Lung (tissue), 12 donors: Measurements from ENCODE around the gene EFCAB11. TPM values are rescaled to one million over a fixed set of nuclear protein-coding genes. Genes with fewer than 3 reads are reported as not detected.

Experiments used
- ATAC-seq: fragments of 200-7000 bp; cut with Tn5 transposase; one replicate; pipeline ENCODE4 v1.9.1; 2020; ENCODE audit warnings: moderate number of reproducible peaks; ENCODE audit not compliant: insufficient read depth, low FRiP score
- DNase-seq, 3 donors: peaks; one replicate each; pipeline ENCODE4 v3.0.0-alpha.2; 2013 to 2017
- H3K27ac ChIP-seq, 2 donors: one replicate each; pipeline ENCODE4 v1.5.1; 2013; ENCODE audit warnings: mild to moderate bottlenecking in 2 of 2, moderate library complexity in 2 of 2, control low read depth in 1 of 2, inconsistent platforms in 1 of 2, low read depth in 1 of 2, low read length in 1 of 2
- H3K27me3 ChIP-seq, 3 donors: one replicate each; pipeline ENCODE4 v1.5.1; 2013; ENCODE audit warnings: low read length in 2 of 3; ENCODE audit not compliant: control insufficient read depth in 3 of 3, insufficient read depth in 3 of 3
- H3K36me3 ChIP-seq, 4 donors: one replicate each; pipeline ENCODE4 v1.5.1; 2013; ENCODE audit warnings: low read length in 4 of 4, mild to moderate bottlenecking in 1 of 4, moderate library complexity in 1 of 4; ENCODE audit not compliant: control insufficient read depth in 4 of 4, insufficient read depth in 4 of 4
- H3K4me1 ChIP-seq, 5 donors: one replicate each; pipeline ENCODE4 v1.5.1; 2013; ENCODE audit warnings: low read length in 5 of 5, mild to moderate bottlenecking in 2 of 5, moderate library complexity in 1 of 5; ENCODE audit not compliant: control insufficient read depth in 5 of 5, insufficient read depth in 5 of 5
- H3K4me3 ChIP-seq: one replicate; pipeline ENCODE4 v1.5.1; 2013; ENCODE audit warnings: mild to moderate bottlenecking, control low read depth, moderate library complexity
- H3K9ac ChIP-seq, 2 donors: one replicate each; pipeline ENCODE4 v1.5.1; 2013; ENCODE audit warnings: low read length in 2 of 2, control low read depth in 1 of 2; ENCODE audit not compliant: insufficient read depth in 1 of 2
- H3K9me3 ChIP-seq, 4 donors: one replicate each; pipeline ENCODE4 v1.5.1; 2013; ENCODE audit warnings: low read length in 3 of 4, mild to moderate bottlenecking in 1 of 4, moderate library complexity in 1 of 4; ENCODE audit not compliant: control insufficient read depth in 4 of 4, insufficient read depth in 3 of 4
- WGBS, 2 donors: extraction: QIAGEN DNeasy Blood & Tissue Kit; methylation state at CpG; one replicate each; pipeline ENCODE4 v1.1.7; 2013; 5-methylcytosine and 5-hydroxymethylcytosine counted together
- polyA plus RNA-seq, 2 donors: library from polyadenylated mRNA; stranded (reverse); fragments of 200-250 nt; gene quantifications; one replicate each; pipeline ENCODE4 v1.2.1, GENCODE V29; 2013
- total RNA-seq, 2 donors: library from RNA; depleted of rRNA in 1 of 2; stranded (reverse); fragments of >200 nt in 1 of 2; gene quantifications; one replicate each; pipeline ENCODE4 v1.2.1, GENCODE V29; 2014 to 2021
- TF ChIP-seq, protein P1 (sequence below): IDR thresholded peaks from 2 replicates; pipeline ENCODE4 v1.5.1; 2012; ENCODE audit warnings: mild to moderate bottlenecking; ENCODE audit errors: control extremely low read depth, extremely low read depth
- donor health status: control.
- donor health status: control.
- donor health status: Bipolar disorder and iron deficiency.
- donor health status: healthy.
- donor health status: DM: yes; HTN: yes; CAD: no.

EFCAB11 gene
- total and polyA plus RNA-seq, 4 donors, result 2.9 to 13.0 (median 6.1) TPM

DNA sequence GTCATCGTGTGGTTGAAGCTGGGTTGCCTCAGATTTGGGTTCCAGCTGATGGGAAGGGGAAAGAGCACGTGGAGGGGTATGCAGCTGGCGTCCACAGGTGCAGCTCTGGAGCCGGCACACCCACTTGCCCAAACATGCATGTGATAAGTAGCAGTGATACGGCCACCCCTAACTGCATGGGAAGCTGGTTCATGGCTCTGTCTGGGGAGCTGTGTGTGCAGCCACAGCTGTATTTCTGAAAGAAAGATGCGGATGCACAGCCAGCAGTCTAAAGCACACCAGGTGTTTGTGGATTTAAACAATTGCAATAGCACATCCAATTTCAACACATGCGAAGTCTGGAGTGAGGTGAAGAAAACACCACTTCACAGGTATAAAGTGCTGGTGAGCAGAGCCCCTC is 181.4 kb downstream of the EFCAB11 start:
- Histone ChIP-seq H3K4me1 (peaks cover 0 to 9% (median 0%) of the 10 kb centered on the region in 5 donors), H3K27me3 (no peaks in the 10 kb centered on the region), H3K27ac (no peak overlapping the region), H3K4me3 (no peak overlapping the region), H3K9ac (no peak overlapping the region), H3K9me3 (no peaks in the 10 kb centered on the region), H3K36me3 (no peaks in the 10 kb centered on the region)
- TF ChIP-seq, protein P1, sequence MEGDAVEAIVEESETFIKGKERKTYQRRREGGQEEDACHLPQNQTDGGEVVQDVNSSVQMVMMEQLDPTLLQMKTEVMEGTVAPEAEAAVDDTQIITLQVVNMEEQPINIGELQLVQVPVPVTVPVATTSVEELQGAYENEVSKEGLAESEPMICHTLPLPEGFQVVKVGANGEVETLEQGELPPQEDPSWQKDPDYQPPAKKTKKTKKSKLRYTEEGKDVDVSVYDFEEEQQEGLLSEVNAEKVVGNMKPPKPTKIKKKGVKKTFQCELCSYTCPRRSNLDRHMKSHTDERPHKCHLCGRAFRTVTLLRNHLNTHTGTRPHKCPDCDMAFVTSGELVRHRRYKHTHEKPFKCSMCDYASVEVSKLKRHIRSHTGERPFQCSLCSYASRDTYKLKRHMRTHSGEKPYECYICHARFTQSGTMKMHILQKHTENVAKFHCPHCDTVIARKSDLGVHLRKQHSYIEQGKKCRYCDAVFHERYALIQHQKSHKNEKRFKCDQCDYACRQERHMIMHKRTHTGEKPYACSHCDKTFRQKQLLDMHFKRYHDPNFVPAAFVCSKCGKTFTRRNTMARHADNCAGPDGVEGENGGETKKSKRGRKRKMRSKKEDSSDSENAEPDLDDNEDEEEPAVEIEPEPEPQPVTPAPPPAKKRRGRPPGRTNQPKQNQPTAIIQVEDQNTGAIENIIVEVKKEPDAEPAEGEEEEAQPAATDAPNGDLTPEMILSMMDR, result no peak
- WGBS, 2 donors, result 69 to 77% methylated on average over 7 of the region's 7 CpGs
- ATAC-seq, result no peak
- DNase-seq, result no peak

DNA sequence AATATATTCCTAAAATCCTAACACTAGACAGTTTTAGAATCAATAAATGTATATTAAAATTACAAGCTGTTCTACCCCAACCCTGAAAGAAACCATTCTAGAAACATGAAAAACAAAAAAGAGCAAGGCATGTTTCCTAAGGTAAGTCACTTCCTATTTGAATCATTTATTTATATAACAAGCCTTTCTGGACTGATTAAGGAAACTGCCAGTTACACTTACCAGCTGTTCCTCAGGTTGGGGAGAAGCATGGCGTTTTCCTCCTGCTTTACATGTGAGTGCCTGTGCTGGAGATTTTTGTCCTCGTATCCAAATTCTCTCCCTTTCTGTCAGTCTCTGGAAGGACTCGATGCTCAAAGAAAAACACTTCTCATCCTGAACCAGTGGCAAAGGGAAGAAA is 183.3 kb downstream of the EFCAB11 start:
- H3K4me3 ChIP-seq, result no peak overlapping the region
- WGBS, 2 donors, result 34 to 38% methylated on average over 3 of the region's 3 CpGs
- no peaks in the 10 kb centered on the region for H3K27me3 ChIP-seq
- no peak overlapping the region for H3K27ac ChIP-seq
- no peaks in the 10 kb centered on the region for H3K9me3 ChIP-seq
- TF ChIP-seq, protein P1, result no peak
- no peaks in the 10 kb centered on the region for H3K36me3 ChIP-seq
- no peak overlapping the region for H3K9ac ChIP-seq
- peak in 2 of 3 donors; percentile 50 to 66 for DNase-seq
- H3K4me1 ChIP-seq, result peaks cover 0 to 9% (median 0%) of the 10 kb centered on the region in 5 donors
- ATAC-seq, result no peak

DNA sequence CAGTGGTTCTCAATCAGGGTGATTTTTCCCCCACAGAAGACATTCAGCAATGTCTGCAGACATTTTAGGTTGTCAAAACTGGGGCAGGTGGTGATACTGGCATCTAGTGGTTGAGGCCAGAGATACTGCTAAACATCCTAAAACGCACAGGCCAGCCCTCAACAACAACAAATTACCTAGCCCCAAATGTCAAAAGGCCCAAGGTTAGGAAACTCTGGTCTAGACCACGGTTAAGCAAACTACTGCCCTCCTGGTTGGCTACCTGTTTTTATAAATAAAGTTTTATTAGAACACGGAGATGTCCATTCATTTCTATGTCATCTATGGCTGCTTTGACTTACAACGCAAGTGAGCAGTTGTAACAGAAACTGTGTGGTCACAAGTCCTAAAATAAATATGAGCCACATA is 186.7 kb downstream of the EFCAB11 start:
- Histone ChIP-seq H3K27ac (no peak overlapping the region), H3K9me3 (peaks cover 0 to 5% (median 0%) of the 10 kb centered on the region in 4 donors), H3K27me3 (no peaks in the 10 kb centered on the region), H3K9ac (no peak overlapping the region), H3K4me3 (no peak overlapping the region), H3K4me1 (peaks cover 0 to 9% (median 0%) of the 10 kb centered on the region in 5 donors), H3K36me3 (no peaks in the 10 kb centered on the region)
- ATAC-seq, result peak; percentile 58
- TF ChIP-seq, protein P1, result peak; percentile 56
- DNase-seq, result peak in 1 of 3 donors; percentile 33
- WGBS, 2 donors, result 34 to 36% methylated on average over 4 of the region's 4 CpGs

DNA sequence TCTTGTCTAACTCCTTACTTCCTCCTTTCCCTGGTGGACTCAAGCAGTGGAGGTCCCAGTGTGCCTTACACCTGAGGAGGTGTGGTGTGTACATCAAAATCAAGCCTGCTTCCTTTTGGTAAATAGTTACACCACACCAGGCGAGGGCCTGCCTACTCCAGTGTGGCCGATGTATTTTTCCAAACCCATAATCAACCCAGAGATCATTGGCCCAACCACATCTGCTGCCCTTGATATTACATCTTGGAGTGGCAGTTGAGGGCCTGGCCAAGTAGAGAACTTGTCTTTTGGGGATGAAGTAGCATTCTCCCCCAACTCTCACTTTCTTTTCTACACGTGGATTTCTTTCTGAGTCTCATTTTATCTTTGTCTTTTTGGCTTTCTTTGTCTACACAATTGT is 187.4 kb downstream of the EFCAB11 start:
- ATAC-seq, result no peak
- Histone ChIP-seq H3K4me3 (no peak overlapping the region), H3K36me3 (no peaks in the 10 kb centered on the region), H3K27ac (no peak overlapping the region), H3K4me1 (peaks cover 0 to 9% (median 0%) of the 10 kb centered on the region in 5 donors), H3K9me3 (peaks cover 0 to 5% (median 0%) of the 10 kb centered on the region in 4 donors), H3K9ac (no peak overlapping the region), H3K27me3 (no peaks in the 10 kb centered on the region)
- 76 to 80% methylated on average over 3 of the region's 3 CpGs for WGBS, 2 donors
- TF ChIP-seq, protein P1, result no peak
- no peak for DNase-seq
